ENCODE results near the gene ITK.

ITK gene

GRCh38 chr5:157162919-157163510 is 17.6 kb upstream of the ITK start:
- TF ChIP-seq ZNF274 (IDR thresholded peaks at IDR 0.05; ENCODE audit: low read depth, low read length) = no peak
- no peak for TF ChIP-seq YY1 (IDR thresholded peaks at IDR 0.05; ENCODE audit: insufficient read depth, insufficient read length)
- TF ChIP-seq SUZ12 (IDR thresholded peaks at IDR 0.05; ENCODE audit: extremely low read depth, insufficient read depth, insufficient read length) = no peak
- H3K9ac ChIP-seq (ENCODE audit: insufficient read length, low read depth) = no peak overlapping the region
- no peaks in the 10 kb centered on the region for H3K36me3 ChIP-seq (ENCODE audit: insufficient read depth, insufficient read length, low read length)
- H3K27me3 ChIP-seq (ENCODE audit: insufficient read depth, insufficient read length) = no peaks in the 10 kb centered on the region
- no peaks in the 10 kb centered on the region for H3K4me1 ChIP-seq (ENCODE audit: insufficient read depth, insufficient read length)
- DNase-seq (ENCODE audit: low read depth, low spot score) = no peak
- H3K4me3 ChIP-seq (ENCODE audit: insufficient read length, low read depth) = no peak overlapping the region
- no peaks in the 10 kb centered on the region for H3K9me3 ChIP-seq (ENCODE audit: insufficient read depth, low read length)

GRCh38 chr5:157164521-157164920 is 16.1 kb upstream of the ITK start:
- H3K4me1 ChIP-seq (ENCODE audit: insufficient read depth, insufficient read length) = no peaks in the 10 kb centered on the region

GRCh38 chr5:157165261-157165660 is 15.4 kb upstream of the ITK start:
- H3K9me3 ChIP-seq (ENCODE audit: insufficient read depth, low read length) = no peaks in the 10 kb centered on the region
- no peaks in the 10 kb centered on the region for H3K36me3 ChIP-seq (ENCODE audit: insufficient read depth, insufficient read length, low read length)
- no peaks in the 10 kb centered on the region for H3K4me1 ChIP-seq (ENCODE audit: insufficient read depth, insufficient read length)
- no peak overlapping the region for H3K4me3 ChIP-seq (ENCODE audit: insufficient read length, low read depth)
- H3K27me3 ChIP-seq (ENCODE audit: insufficient read depth, insufficient read length) = no peaks in the 10 kb centered on the region
- no peak for DNase-seq (ENCODE audit: low read depth, low spot score)
- TF ChIP-seq SUZ12 (IDR thresholded peaks at IDR 0.05; ENCODE audit: extremely low read depth, insufficient read depth, insufficient read length) (no peak), YY1 (IDR thresholded peaks at IDR 0.05; ENCODE audit: insufficient read depth, insufficient read length) (no peak), ZNF274 (IDR thresholded peaks at IDR 0.05; ENCODE audit: low read depth, low read length) (no peak)
- no peak overlapping the region for H3K9ac ChIP-seq (ENCODE audit: insufficient read length, low read depth)

More at GRCh38 chr5:157164521-157164920, 16.1 kb upstream of the ITK start:
- no peak overlapping the region for H3K4me3 ChIP-seq (ENCODE audit: insufficient read length, low read depth)
- no peak overlapping the region for H3K9ac ChIP-seq (ENCODE audit: insufficient read length, low read depth)
- no peaks in the 10 kb centered on the region for H3K36me3 ChIP-seq (ENCODE audit: insufficient read depth, insufficient read length, low read length)
- no peaks in the 10 kb centered on the region for H3K9me3 ChIP-seq (ENCODE audit: insufficient read depth, low read length)
- H3K27me3 ChIP-seq (ENCODE audit: insufficient read depth, insufficient read length) = no peaks in the 10 kb centered on the region
- no peak for TF ChIP-seq SUZ12 (IDR thresholded peaks at IDR 0.05; ENCODE audit: extremely low read depth, insufficient read depth, insufficient read length)
- TF ChIP-seq YY1 (IDR thresholded peaks at IDR 0.05; ENCODE audit: insufficient read depth, insufficient read length) = no peak
- no peak for TF ChIP-seq ZNF274 (IDR thresholded peaks at IDR 0.05; ENCODE audit: low read depth, low read length)
- no peak for DNase-seq (ENCODE audit: low read depth, low spot score)

- no peak overlapping the region for H3K4me3 ChIP-seq (ENCODE audit: insufficient read length, low read depth)
- no peak for TF ChIP-seq SUZ12 (IDR thresholded peaks at IDR 0.05; ENCODE audit: extremely low read depth, insufficient read depth, insufficient read length)
- TF ChIP-seq YY1 (IDR thresholded peaks at IDR 0.05; ENCODE audit: insufficient read depth, insufficient read length) = no peak
- TF ChIP-seq ZNF274 (IDR thresholded peaks at IDR 0.05; ENCODE audit: low read depth, low read length) = no peak
- no peak overlapping the region for H3K9ac ChIP-seq (ENCODE audit: insufficient read length, low read depth)
- 0 out of 2 replicates have a peak, but pooled peaks cover 3% of the 10 kb centered on the region for H3K9me3 ChIP-seq (ENCODE audit: insufficient read depth, low read length)
- no peaks in the 10 kb centered on the region for H3K36me3 ChIP-seq (ENCODE audit: insufficient read depth, insufficient read length, low read length)
- H3K27me3 ChIP-seq (ENCODE audit: insufficient read depth, insufficient read length) = no peaks in the 10 kb centered on the region
- no peak for DNase-seq (ENCODE audit: low read depth, low spot score)
- no peaks in the 10 kb centered on the region for H3K4me1 ChIP-seq (ENCODE audit: insufficient read depth, insufficient read length)
Measured at GRCh38 chr5:157165668-157166067, 15.0 kb upstream of the ITK start.

- Histone ChIP-seq H3K27me3 (ENCODE audit: insufficient read depth, insufficient read length) (no peaks in the 10 kb centered on the region), H3K4me3 (ENCODE audit: insufficient read length, low read depth) (no peak within 1 kb of the TSS), H3K9ac (ENCODE audit: insufficient read length, low read depth) (no peak within 1 kb of the TSS), H3K4me1 (ENCODE audit: insufficient read depth, insufficient read length) (no peaks in the 10 kb centered on the region), H3K9me3 (ENCODE audit: insufficient read depth, low read length) (0 out of 2 replicates have a peak, but pooled peaks cover 8% of the 10 kb centered on the region), H3K36me3 (ENCODE audit: insufficient read depth, insufficient read length, low read length) (no peaks in the 10 kb centered on the region)
- no peak for DNase-seq (ENCODE audit: low read depth, low spot score)
- no peak for TF ChIP-seq ZNF274 (IDR thresholded peaks at IDR 0.05; ENCODE audit: low read depth, low read length)
- no peak for TF ChIP-seq SUZ12 (IDR thresholded peaks at IDR 0.05; ENCODE audit: extremely low read depth, insufficient read depth, insufficient read length)
- no peak for TF ChIP-seq YY1 (IDR thresholded peaks at IDR 0.05; ENCODE audit: insufficient read depth, insufficient read length)
Measured at GRCh38 chr5:157166214-157167213, 14.1 kb upstream of the ITK start, which contains the start of gene GARIN3. Gene GARIN3, minus strand, starts transcription at chr5:157166264. Its CDS starts 96 bp downstream, at chr5:157166168.

- Histone ChIP-seq H3K4me3 (ENCODE audit: insufficient read length, low read depth) (no peak overlapping the region), H3K27me3 (ENCODE audit: insufficient read depth, insufficient read length) (no peaks in the 10 kb centered on the region), H3K9ac (ENCODE audit: insufficient read length, low read depth) (no peak overlapping the region), H3K9me3 (ENCODE audit: insufficient read depth, low read length) (0 out of 2 replicates have a peak, but pooled peaks cover 8% of the 10 kb centered on the region), H3K4me1 (ENCODE audit: insufficient read depth, insufficient read length) (no peaks in the 10 kb centered on the region), H3K36me3 (ENCODE audit: insufficient read depth, insufficient read length, low read length) (no peaks in the 10 kb centered on the region)
- TF ChIP-seq ZNF274 (IDR thresholded peaks at IDR 0.05; ENCODE audit: low read depth, low read length) = no peak
- TF ChIP-seq YY1 (IDR thresholded peaks at IDR 0.05; ENCODE audit: insufficient read depth, insufficient read length) = no peak
- no peak for TF ChIP-seq SUZ12 (IDR thresholded peaks at IDR 0.05; ENCODE audit: extremely low read depth, insufficient read depth, insufficient read length)
- no peak for DNase-seq (ENCODE audit: low read depth, low spot score)
Measured at GRCh38 chr5:157167214-157167621, 13.4 kb upstream of the ITK start.

GRCh38 chr5:157168286-157168685 is 12.4 kb upstream of the ITK start:
- TF ChIP-seq ZNF274 (IDR thresholded peaks at IDR 0.05; ENCODE audit: low read depth, low read length) (no peak), SUZ12 (IDR thresholded peaks at IDR 0.05; ENCODE audit: extremely low read depth, insufficient read depth, insufficient read length) (no peak), YY1 (IDR thresholded peaks at IDR 0.05; ENCODE audit: insufficient read depth, insufficient read length) (no peak)

More at GRCh38 chr5:157168286-157168685, 12.4 kb upstream of the ITK start:
- Histone ChIP-seq H3K27me3 (ENCODE audit: insufficient read depth, insufficient read length) (no peaks in the 10 kb centered on the region), H3K4me3 (ENCODE audit: insufficient read length, low read depth) (no peak overlapping the region), H3K9ac (ENCODE audit: insufficient read length, low read depth) (no peak overlapping the region), H3K4me1 (ENCODE audit: insufficient read depth, insufficient read length) (no peaks in the 10 kb centered on the region), H3K36me3 (ENCODE audit: insufficient read depth, insufficient read length, low read length) (no peaks in the 10 kb centered on the region), H3K9me3 (ENCODE audit: insufficient read depth, low read length) (0 out of 2 replicates have a peak, but pooled peaks cover 8% of the 10 kb centered on the region)
- DNase-seq (ENCODE audit: low read depth, low spot score) = no peak

Data from NT2/D1 (cell line).